ENCODE results near the gene FAM120A.

The FAM120A gene

GRCh38 chr9:93546356-93546755 lies 94.9 kb downstream of the FAM120A start:
- DNase-seq (ENCODE audit: low read depth in 1 of 2, low spot score in 1 of 2): no peak

GRCh38 chr9:93549611-93550010 lies 98.1 kb downstream of the FAM120A start:
- DNase-seq (ENCODE audit: low read depth in 1 of 2, low spot score in 1 of 2): no peak

- no peak for DNase-seq (ENCODE audit: low read depth in 1 of 2, low spot score in 1 of 2)
Observed at GRCh38 chr9:93552923-93553322, 101.4 kb downstream of the FAM120A start.

DNA sequence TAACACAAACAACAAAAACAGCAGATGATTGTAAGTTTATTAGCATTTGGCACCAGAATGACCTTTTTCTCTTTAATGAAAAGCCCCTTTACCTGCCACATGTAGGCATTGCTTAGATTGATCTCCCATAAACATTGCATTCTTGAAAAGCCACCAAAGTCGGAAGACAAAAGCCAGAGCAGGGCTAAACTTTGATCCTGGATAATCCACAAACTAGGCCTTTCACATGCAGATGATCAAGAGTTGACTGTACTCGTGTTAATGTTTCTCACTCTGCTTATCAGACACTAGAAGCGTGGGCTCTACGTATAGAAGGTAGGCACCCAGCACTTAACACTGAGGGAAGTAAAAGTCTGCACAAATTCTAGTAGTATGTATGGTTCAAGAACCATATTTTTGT lies 103.9 kb downstream of the FAM120A start:
- DNase-seq (ENCODE audit: low read depth in 1 of 2, low spot score in 1 of 2): no peak

DNA sequence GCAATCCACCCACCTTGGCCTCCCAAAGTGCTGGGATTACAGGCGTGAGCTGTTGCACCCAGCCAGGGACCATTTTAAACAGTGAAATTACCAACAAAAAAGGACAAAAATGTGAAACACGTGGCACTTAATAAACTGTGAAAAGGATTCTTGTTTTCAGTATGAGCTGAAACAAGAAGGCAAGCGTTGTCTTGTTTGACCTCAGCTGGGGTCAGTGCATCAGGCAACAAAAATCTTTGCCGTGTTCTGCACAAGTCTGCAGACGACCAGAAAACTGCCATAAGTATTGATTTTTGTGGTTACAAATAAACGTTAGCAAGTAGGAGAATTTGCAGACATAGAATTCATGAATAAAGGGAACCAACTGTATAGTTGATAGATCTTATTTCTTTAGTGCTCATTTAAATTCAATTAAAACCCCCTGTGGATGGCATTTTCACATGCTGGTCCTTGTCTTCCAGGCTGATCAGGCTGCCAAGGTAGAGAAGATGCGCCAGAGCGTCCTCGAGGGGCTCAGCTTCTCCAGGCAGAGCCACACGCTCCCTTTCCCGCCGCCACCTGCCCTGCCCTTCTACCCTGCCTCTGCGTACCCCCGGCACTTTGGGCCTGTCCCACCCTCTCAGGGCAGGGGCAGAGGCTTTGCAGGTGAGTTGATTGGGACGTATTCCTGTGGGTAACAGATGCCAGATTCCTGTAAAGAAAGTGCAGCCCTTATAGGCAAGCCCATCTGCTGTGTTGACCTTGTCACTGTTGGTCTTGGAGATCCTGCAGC lies 106.1 kb downstream of the FAM120A start:
- DNase-seq (ENCODE audit: low read depth in 1 of 2, low spot score in 1 of 2): no peak

- no peak for DNase-seq (ENCODE audit: low read depth in 1 of 2, low spot score in 1 of 2)
Observed at GRCh38 chr9:93558503-93558902, 107.0 kb downstream of the FAM120A start.

DNA sequence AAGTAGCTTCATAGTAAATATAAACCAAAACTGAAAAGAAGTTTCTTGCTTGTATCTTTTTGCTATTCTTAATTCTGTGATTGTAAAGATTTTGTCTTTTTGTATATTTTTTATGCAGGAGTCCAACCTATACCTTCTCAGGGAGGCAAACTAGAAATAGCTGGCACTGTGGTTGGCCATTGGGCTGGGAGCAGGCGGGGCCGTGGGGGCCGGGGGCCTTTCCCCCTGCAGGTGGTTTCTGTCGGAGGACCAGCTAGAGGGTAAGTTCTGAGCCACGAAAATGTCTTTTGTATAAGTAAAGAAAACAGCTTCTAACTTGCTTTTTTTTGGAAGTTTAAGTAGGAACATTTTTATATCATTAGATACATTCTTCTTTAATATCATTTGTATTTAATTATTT lies 109.5 kb downstream of the FAM120A start:
- DNase-seq (ENCODE audit: low read depth in 1 of 2, low spot score in 1 of 2): no peak

GRCh38 chr9:93562157-93562556 lies 110.7 kb downstream of the FAM120A start:
- no peak for DNase-seq (ENCODE audit: low read depth in 1 of 2, low spot score in 1 of 2)

GRCh38 chr9:93565089-93565488 lies 113.6 kb downstream of the FAM120A start:
- no peak for DNase-seq (ENCODE audit: low read depth in 1 of 2, low spot score in 1 of 2)

DNA sequence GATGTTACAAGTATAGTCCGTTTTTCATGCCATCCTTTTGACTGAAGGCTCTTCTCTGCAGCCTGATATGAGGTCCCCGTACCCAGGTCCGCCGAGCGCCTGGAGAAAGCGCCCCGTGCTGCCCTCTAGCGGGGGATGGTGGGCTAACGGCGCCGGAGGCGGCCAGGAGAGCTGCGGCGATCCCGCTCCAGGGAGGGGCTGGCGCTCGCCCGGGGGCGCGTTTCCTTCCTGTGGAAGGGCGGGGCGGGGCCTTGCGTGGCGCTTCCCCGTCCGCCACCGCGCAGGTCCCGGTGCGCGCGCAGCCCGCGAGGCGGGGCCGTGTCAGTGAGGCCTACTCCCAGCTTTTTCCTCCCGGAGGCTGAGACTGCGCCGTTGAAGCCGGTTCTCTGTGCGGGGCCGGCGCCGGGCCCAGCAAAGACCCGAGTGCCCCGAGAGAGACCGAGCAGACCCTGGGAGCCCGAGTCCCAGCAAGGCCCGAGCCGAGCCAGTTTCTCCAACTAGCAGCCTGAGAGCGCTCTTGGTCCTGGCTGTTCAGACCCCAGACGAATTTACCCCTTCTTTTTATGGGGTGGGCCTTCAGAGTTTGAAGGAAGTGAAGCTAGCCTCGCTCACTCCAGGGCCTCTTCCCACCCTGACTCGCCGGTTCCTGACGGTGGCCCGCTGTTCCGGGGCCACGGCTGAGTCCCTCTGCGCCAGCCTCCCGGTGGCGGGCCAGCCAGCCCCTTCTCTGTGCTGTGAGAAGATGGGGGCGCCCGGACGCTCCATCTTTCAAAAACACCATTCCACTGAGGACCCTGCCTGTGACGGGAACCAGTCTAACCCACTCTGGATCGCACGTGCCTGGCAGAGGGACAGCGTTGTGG lies 115.2 kb downstream of the FAM120A start:
- peak; percentile 98 to 99 for DNase-seq (ENCODE audit: low read depth in 1 of 2, low spot score in 1 of 2)

GRCh38 chr9:93567271-93567959 lies 115.9 kb downstream of the FAM120A start:
- no peak for DNase-seq (ENCODE audit: low read depth in 1 of 2, low spot score in 1 of 2)

- no peak for DNase-seq (ENCODE audit: low read depth in 1 of 2, low spot score in 1 of 2)
Observed at GRCh38 chr9:93568169-93568568, 116.7 kb downstream of the FAM120A start.

- no peak for DNase-seq (ENCODE audit: low read depth in 1 of 2, low spot score in 1 of 2)
Observed at GRCh38 chr9:93569621-93570174, 118.2 kb downstream of the FAM120A start.

- DNase-seq (ENCODE audit: low read depth in 1 of 2, low spot score in 1 of 2): no peak
Observed at GRCh38 chr9:93572221-93572620, 120.7 kb downstream of the FAM120A start.

DNA sequence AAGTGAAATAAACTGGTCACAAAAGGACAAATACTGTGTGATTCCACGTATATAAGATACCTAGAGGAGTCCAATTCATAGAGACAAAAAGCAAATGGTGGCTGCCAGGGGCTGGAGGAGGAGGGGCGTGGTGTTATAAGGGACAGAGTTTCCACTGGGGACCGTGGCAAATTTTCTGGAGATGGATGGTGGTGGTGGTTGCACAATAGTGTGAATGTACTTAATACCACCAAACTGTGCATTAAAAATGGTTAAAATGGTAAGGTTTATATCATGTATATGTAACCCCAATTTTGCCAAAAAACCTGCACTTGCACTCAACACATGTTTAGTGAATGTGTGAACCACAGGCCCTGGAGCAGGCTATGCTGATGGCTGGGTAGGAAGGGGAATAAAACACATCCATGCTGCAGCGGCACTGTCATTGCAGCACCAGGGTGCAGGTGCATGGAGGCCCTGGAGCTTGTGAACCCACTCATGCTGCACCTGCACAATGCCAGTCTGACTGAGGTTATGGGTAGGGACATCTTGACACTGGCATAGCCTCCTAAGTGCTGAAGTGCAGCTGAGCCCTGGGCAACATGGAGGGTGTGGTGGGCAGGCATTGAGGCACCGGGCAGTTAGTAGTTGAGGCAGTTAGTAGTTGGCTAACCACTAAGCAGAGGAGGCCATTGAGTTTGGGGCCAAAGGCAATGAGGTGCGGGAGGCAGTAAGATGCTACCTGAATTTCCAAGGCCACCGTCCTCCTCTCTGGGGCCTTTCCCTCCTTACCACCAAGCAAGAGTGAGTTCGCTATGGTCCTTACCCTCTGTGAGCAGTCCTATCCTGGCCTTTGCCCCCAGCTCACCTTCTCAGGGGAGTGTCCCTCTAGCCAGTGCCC lies 121.4 kb downstream of the FAM120A start:
- no peak for DNase-seq (ENCODE audit: low read depth in 1 of 2, low spot score in 1 of 2)

GRCh38 chr9:93573516-93573828 lies 122.0 kb downstream of the FAM120A start:
- no peak for DNase-seq (ENCODE audit: low read depth in 1 of 2, low spot score in 1 of 2)

GRCh38 chr9:93574091-93574899 lies 122.8 kb downstream of the FAM120A start:
- no peak for DNase-seq (ENCODE audit: low read depth in 1 of 2, low spot score in 1 of 2)

DNA sequence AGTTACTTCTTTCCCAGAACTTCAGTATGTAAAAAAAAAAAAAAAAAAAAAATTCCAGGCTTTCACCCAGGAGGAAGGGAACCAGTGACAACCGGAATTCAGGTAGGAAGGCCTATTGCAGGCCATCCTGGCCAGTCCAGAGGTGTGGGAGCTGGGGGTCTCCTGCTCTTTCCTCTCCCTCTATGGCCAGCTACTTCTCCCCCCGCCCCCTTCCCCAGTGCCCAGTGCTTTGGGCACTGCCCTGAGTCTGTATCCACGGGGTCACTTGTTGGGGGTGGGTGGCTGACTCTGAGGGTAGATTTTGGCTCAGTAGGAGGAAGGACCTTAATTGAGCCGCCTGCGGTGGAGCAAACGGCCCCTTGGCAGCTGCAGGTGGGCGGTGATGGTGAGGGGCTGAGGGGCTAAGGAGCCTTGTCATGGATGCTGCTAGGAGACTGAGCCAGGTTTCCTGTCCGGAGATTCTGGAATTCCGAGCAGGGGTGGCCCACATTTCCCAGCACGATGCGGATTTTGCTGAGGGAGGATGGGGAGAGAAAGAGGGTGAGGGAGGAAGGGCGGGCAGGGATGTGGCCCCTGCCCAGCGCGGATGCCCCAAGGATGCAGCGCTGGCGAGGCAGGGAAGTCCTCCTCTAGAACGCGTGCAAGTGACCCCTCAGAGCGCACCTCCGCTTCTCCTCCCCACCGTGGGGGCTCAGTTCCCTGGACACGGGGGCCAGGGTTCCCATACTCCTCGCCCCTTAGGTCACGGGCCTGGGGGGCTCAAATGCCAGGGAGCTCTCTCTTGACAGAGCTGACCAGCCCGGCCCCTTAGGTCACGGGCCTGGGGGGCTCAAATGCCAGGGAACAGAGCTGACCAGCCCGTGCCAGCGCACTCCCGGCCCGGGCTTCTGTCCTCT lies 123.7 kb downstream of the FAM120A start:
- no peak for DNase-seq (ENCODE audit: low read depth in 1 of 2, low spot score in 1 of 2)

GRCh38 chr9:93575796-93576257 lies 124.3 kb downstream of the FAM120A start:
- DNase-seq (ENCODE audit: low read depth in 1 of 2, low spot score in 1 of 2): peak in 1 of 2 donors; percentile 39
